Type B pancreatic cell (in vitro differentiated cells): Measurements from ENCODE around the gene IL6R. TPM values are rescaled to one million over a fixed set of nuclear protein-coding genes. Genes with fewer than 3 reads are reported as not detected.
A peak's percentile ranks its signal among the peaks of the same experiment; 100 is the strongest.

ENCODE experiments used
- DNase-seq: peaks from one replicate; pipeline ENCODE4 v3.0.0; 2021; ENCODE audit warnings: mixed read lengths; ENCODE audit not compliant: unreplicated experiment; ENCODE audit errors: extremely low spot score
- H3K27ac Mint-ChIP-seq: 2 replicates; pipeline ENCODE4 v1.8.0; 2021; ENCODE audit warnings: mild to moderate bottlenecking, mixed read lengths
- H3K27me3 Mint-ChIP-seq: 2 replicates; pipeline ENCODE4 v1.8.0; 2021; ENCODE audit warnings: mixed read lengths
- H3K36me3 Mint-ChIP-seq: 2 replicates; pipeline ENCODE4 v1.8.0; 2021; ENCODE audit warnings: mixed read lengths
- H3K4me1 Mint-ChIP-seq: one replicate; pipeline ENCODE4 v1.8.0; 2021; ENCODE audit warnings: mixed read lengths; ENCODE audit not compliant: unreplicated experiment
- H3K4me3 Mint-ChIP-seq: 2 replicates; pipeline ENCODE4 v1.8.0; 2021; ENCODE audit warnings: mild to moderate bottlenecking, mixed read lengths
- H3K9me3 Mint-ChIP-seq: 2 replicates; pipeline ENCODE4 v1.8.0; 2021; ENCODE audit warnings: mixed read lengths
- CTCF ChIP-seq: fragments of 200-600 bp; sonication (generic); conservative IDR thresholded peaks from 2 replicates; pipeline ENCODE4 v1.5.0; 2021; ENCODE audit warnings: antibody characterized with exemption, mild to moderate bottlenecking
- total RNA-seq: library from RNA; stranded (reverse); gene quantifications from 2 replicates; pipeline ENCODE4 v1.2.1, GENCODE V29; 2021; ENCODE audit warnings: low replicate concordance

IL6R gene
- total RNA-seq, 1 donor from 2014 or later, result 12.5 TPM

GRCh38 chr1:154433161-154433764 is 28.1 kb downstream of the IL6R start:
- Mint-ChIP-seq H3K27me3 (no peaks in the 10 kb centered on the region), H3K4me3 (no peak overlapping the region), H3K36me3 (no peaks in the 10 kb centered on the region), H3K9me3 (no peaks in the 10 kb centered on the region), H3K4me1 (peaks cover 25% of the 10 kb centered on the region), H3K27ac (no peak overlapping the region)
- DNase-seq, result no peak
- TF ChIP-seq CTCF, result no peak

- H3K9me3 Mint-ChIP-seq, result no peaks in the 10 kb centered on the region
- no peak for TF ChIP-seq CTCF
- H3K4me1 Mint-ChIP-seq, result peaks cover 32% of the 10 kb centered on the region
- no peak overlapping the region for H3K27ac Mint-ChIP-seq
- H3K36me3 Mint-ChIP-seq, result no peaks in the 10 kb centered on the region
- no peak for DNase-seq
- no peak overlapping the region for H3K4me3 Mint-ChIP-seq
- no peaks in the 10 kb centered on the region for H3K27me3 Mint-ChIP-seq
Observed at GRCh38 chr1:154434346-154435085, 29.4 kb downstream of the IL6R start.

GRCh38 chr1:154435599-154436200 is 30.6 kb downstream of the IL6R start:
- Mint-ChIP-seq H3K27me3 (no peaks in the 10 kb centered on the region), H3K27ac (no peak overlapping the region), H3K36me3 (no peaks in the 10 kb centered on the region), H3K4me3 (no peak overlapping the region), H3K4me1 (peaks cover 31% of the 10 kb centered on the region), H3K9me3 (no peaks in the 10 kb centered on the region)
- TF ChIP-seq CTCF, result no peak
- no peak for DNase-seq

- Mint-ChIP-seq H3K27me3 (no peaks in the 10 kb centered on the region), H3K4me1 (peaks cover 25% of the 10 kb centered on the region), H3K36me3 (no peaks in the 10 kb centered on the region), H3K27ac (no peak overlapping the region), H3K9me3 (no peaks in the 10 kb centered on the region), H3K4me3 (no peak overlapping the region)
- TF ChIP-seq CTCF, result no peak
- no peak for DNase-seq
Observed at GRCh38 chr1:154436433-154436832, 31.3 kb downstream of the IL6R start.

- H3K9me3 Mint-ChIP-seq, result no peaks in the 10 kb centered on the region
Observed at GRCh38 chr1:154440036-154440804, 35.1 kb downstream of the IL6R start.

More at GRCh38 chr1:154440036-154440804, 35.1 kb downstream of the IL6R start:
- TF ChIP-seq CTCF, result no peak
- DNase-seq, result no peak
- Mint-ChIP-seq H3K27ac (peak overlapping the region; percentile 46), H3K4me3 (no peak overlapping the region), H3K36me3 (no peaks in the 10 kb centered on the region), H3K4me1 (peaks cover 19% of the 10 kb centered on the region), H3K27me3 (no peaks in the 10 kb centered on the region)
